HEK293 (cell line): ENCODE data around the gene HP.
"Not testable (repeated sequence)": the region's sequence is repeated elsewhere in the genome, so short reads cannot be mapped to it uniquely, and the experiment has no call there.

Experiments
- TCF7L2 ChIP-seq: IDR thresholded peaks from 2 replicates; pipeline ENCODE4 v1.6.1; 2011; ENCODE audit warnings: low read depth, mild to moderate bottlenecking, inconsistent platforms, low read length, moderate library complexity, borderline replicate concordance
- ZNF19 ChIP-seq: fragments of 450-650 bp; formaldehyde crosslinking; IDR thresholded peaks from 2 replicates; pipeline ENCODE4; 2016; ENCODE audit warnings: missing biosample characterization, missing genetic modification characterization, low read depth
- ZNF473 ChIP-seq: fragments of 450-650 bp; formaldehyde crosslinking; IDR thresholded peaks from 2 replicates; pipeline ENCODE4 v1.5.1; 2017; ENCODE audit warnings: missing biosample characterization, missing genetic modification characterization
- ZNF530 ChIP-seq: fragments of 450-650 bp; formaldehyde crosslinking; IDR thresholded peaks from 2 replicates; pipeline ENCODE4 v1.5.1; 2016; ENCODE audit warnings: low read depth, missing biosample characterization, missing genetic modification characterization
- ZNF776 ChIP-seq: fragments of 450-650 bp; formaldehyde crosslinking; IDR thresholded peaks from 2 replicates; pipeline ENCODE4 v1.5.0; 2017; ENCODE audit warnings: missing biosample characterization, missing genetic modification characterization, borderline replicate concordance
- TF ChIP-seq, protein P1 (sequence below): fragments of 450-650 bp; formaldehyde crosslinking; IDR thresholded peaks from 2 replicates; pipeline ENCODE4 v1.5.1; 2016; ENCODE audit warnings: missing biosample characterization, missing genetic modification characterization

- TF ChIP-seq ZNF473; ZNF19 (tag by site-specific recombination); TCF7L2; ZNF530; ZNF776 (tag by site-specific recombination): not testable (repeated sequence)
- TF ChIP-seq, protein P1, sequence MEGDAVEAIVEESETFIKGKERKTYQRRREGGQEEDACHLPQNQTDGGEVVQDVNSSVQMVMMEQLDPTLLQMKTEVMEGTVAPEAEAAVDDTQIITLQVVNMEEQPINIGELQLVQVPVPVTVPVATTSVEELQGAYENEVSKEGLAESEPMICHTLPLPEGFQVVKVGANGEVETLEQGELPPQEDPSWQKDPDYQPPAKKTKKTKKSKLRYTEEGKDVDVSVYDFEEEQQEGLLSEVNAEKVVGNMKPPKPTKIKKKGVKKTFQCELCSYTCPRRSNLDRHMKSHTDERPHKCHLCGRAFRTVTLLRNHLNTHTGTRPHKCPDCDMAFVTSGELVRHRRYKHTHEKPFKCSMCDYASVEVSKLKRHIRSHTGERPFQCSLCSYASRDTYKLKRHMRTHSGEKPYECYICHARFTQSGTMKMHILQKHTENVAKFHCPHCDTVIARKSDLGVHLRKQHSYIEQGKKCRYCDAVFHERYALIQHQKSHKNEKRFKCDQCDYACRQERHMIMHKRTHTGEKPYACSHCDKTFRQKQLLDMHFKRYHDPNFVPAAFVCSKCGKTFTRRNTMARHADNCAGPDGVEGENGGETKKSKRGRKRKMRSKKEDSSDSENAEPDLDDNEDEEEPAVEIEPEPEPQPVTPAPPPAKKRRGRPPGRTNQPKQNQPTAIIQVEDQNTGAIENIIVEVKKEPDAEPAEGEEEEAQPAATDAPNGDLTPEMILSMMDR (tag by site-specific recombination) = not testable (repeated sequence)
Observed at GRCh38 chr16:72075067-72075466, 20.8 kb downstream of the HP start.
